HL-60/S4 (cell line): ENCODE results near the gene PDE6D.
"Not testable (repeated sequence)": the region's sequence is repeated elsewhere in the genome, so short reads cannot be mapped to it uniquely, and the experiment has no call there.

ENCODE experiments used
- in situ Hi-C: fragments of 300-500 bp; cut with MboI; formaldehyde crosslinking; loops from 2 replicates; pipeline ENCODE4 v1.14.3; 2022; ENCODE audit warnings: low sequenced_read_pairs

PDE6D gene

GRCh38 chr2:231780123-231780908, 766 bp downstream of the PDE6D start:
- in situ Hi-C loops, result loop anchor here (10.0 kb wide), 1 partner anchor 166 kb away; no protein-coding TSS in a partner anchor

GRCh38 chr2:231769170-231770136, 11.6 kb downstream of the PDE6D start:
- in situ Hi-C loops, result no loop called here

GRCh38 chr2:231765496-231765929, 15.6 kb downstream of the PDE6D start:
- in situ Hi-C loops, result no loop called here

- in situ Hi-C loops, result no loop called here
These were observed 16.3 kb downstream of the PDE6D start for GRCh38 chr2:231764760-231765159.

- in situ Hi-C loops, result no loop called here
These were observed 17.0 kb downstream of the PDE6D start for GRCh38 chr2:231764124-231764523.

GRCh38 chr2:231761735-231762134, 19.3 kb downstream of the PDE6D start:
- in situ Hi-C loops, result no loop called here

GRCh38 chr2:231752061-231752460, 29.0 kb downstream of the PDE6D start:
- in situ Hi-C loops, result no loop called here

- in situ Hi-C loops, result no loop called here
These were observed 29.9 kb downstream of the PDE6D start for GRCh38 chr2:231751042-231751815.

GRCh38 chr2:231749016-231749415, 32.1 kb downstream of the PDE6D start:
- in situ Hi-C loops, result not testable (repeated sequence)

GRCh38 chr2:231748153-231748896, 32.8 kb downstream of the PDE6D start:
- in situ Hi-C loops, result not testable (repeated sequence)

- in situ Hi-C loops, result no loop called here
These were observed 35.6 kb downstream of the PDE6D start for GRCh38 chr2:231745303-231746038.

GRCh38 chr2:231743376-231744116, 37.5 kb downstream of the PDE6D start:
- in situ Hi-C loops, result no loop called here

- in situ Hi-C loops, result no loop called here
These were observed 43.3 kb downstream of the PDE6D start for GRCh38 chr2:231737761-231738160.

GRCh38 chr2:231732604-231733003, 48.5 kb downstream of the PDE6D start:
- in situ Hi-C loops, result no loop called here

- in situ Hi-C loops, result no loop called here
These were observed 53.5 kb downstream of the PDE6D start for GRCh38 chr2:231727621-231728020.

GRCh38 chr2:231726276-231726675, 54.8 kb downstream of the PDE6D start:
- in situ Hi-C loops, result no loop called here

GRCh38 chr2:231725476-231725875, 55.6 kb downstream of the PDE6D start:
- in situ Hi-C loops, result no loop called here

- in situ Hi-C loops, result no loop called here
These were observed 58.3 kb downstream of the PDE6D start for GRCh38 chr2:231722721-231723307.
